ENCODE measurements around the gene AP1S2.

AP1S2 gene

DNA sequence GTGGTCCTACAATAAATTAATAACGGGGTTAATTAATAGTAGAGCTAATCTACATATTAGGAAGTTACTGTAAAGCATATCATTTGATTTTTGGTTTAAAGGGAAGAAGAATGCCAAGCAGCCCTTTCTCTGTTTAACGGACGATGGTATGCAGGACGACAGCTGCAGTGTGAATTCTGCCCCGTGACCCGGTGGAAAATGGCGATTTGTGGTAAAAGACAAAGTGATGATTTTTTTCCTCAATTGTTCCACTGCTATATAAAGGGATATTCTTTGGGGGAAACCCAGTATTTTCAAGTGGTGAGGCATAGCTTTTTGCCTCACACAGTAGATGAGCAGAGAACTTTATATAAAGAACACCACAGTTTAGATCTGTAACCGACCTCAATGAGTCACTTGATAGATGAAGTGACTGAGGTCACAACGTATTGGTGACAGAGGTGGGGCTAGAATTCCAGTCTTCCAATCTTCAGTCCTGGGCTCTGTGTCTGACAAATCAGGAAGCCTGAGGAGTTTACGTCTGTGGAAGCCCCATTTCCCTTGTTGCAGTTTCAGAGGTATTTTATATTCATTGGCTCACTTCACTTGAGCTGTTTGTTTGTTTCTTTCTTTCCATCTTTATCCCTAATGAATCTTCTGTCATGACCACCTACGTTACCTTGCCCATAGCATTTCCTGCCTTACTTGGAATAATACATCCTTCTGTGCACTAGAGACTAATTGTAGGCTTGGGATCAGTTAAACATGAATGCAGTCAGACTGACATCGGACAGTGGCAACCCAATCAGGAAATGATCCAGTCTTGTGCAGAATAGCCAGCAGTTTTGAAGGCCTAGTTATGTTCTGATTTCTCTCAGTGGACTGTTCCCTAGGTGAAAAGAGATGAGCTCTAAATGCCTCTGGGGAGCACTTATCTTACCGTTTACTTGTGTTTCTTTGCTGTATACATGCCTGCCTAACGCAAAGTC, 34.2 kb downstream of the AP1S2 start:
- no peak overlapping the region for H3K4me3 ChIP-seq (replicated peaks; ENCODE audit: insufficient read depth, low read length)
- DNase-seq (ENCODE audit: low read depth in 1 of 2, low spot score in 1 of 2) = no peak
- H3K27ac ChIP-seq (replicated peaks) = no peak overlapping the region
- H3K27me3 ChIP-seq (ENCODE audit: insufficient read depth, poor library complexity, severe bottlenecking) = no peaks in the 10 kb centered on the region
- TF ChIP-seq, protein P1, sequence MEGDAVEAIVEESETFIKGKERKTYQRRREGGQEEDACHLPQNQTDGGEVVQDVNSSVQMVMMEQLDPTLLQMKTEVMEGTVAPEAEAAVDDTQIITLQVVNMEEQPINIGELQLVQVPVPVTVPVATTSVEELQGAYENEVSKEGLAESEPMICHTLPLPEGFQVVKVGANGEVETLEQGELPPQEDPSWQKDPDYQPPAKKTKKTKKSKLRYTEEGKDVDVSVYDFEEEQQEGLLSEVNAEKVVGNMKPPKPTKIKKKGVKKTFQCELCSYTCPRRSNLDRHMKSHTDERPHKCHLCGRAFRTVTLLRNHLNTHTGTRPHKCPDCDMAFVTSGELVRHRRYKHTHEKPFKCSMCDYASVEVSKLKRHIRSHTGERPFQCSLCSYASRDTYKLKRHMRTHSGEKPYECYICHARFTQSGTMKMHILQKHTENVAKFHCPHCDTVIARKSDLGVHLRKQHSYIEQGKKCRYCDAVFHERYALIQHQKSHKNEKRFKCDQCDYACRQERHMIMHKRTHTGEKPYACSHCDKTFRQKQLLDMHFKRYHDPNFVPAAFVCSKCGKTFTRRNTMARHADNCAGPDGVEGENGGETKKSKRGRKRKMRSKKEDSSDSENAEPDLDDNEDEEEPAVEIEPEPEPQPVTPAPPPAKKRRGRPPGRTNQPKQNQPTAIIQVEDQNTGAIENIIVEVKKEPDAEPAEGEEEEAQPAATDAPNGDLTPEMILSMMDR (IDR thresholded peaks at IDR 0.05; ENCODE audit: insufficient read depth, low read length) = no peak
- TF ChIP-seq, protein P2, sequence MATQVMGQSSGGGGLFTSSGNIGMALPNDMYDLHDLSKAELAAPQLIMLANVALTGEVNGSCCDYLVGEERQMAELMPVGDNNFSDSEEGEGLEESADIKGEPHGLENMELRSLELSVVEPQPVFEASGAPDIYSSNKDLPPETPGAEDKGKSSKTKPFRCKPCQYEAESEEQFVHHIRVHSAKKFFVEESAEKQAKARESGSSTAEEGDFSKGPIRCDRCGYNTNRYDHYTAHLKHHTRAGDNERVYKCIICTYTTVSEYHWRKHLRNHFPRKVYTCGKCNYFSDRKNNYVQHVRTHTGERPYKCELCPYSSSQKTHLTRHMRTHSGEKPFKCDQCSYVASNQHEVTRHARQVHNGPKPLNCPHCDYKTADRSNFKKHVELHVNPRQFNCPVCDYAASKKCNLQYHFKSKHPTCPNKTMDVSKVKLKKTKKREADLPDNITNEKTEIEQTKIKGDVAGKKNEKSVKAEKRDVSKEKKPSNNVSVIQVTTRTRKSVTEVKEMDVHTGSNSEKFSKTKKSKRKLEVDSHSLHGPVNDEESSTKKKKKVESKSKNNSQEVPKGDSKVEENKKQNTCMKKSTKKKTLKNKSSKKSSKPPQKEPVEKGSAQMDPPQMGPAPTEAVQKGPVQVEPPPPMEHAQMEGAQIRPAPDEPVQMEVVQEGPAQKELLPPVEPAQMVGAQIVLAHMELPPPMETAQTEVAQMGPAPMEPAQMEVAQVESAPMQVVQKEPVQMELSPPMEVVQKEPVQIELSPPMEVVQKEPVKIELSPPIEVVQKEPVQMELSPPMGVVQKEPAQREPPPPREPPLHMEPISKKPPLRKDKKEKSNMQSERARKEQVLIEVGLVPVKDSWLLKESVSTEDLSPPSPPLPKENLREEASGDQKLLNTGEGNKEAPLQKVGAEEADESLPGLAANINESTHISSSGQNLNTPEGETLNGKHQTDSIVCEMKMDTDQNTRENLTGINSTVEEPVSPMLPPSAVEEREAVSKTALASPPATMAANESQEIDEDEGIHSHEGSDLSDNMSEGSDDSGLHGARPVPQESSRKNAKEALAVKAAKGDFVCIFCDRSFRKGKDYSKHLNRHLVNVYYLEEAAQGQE (IDR thresholded peaks at IDR 0.05; ENCODE audit: insufficient replicate concordance, low read depth) = no peak
- no peak for TF ChIP-seq POLR2AphosphoS5 (IDR thresholded peaks at IDR 0.05; ENCODE audit: low read depth)
- no peak for TF ChIP-seq GABPA (IDR thresholded peaks at IDR 0.05; ENCODE audit: low read depth)
- TF ChIP-seq SPI1 (IDR thresholded peaks at IDR 0.05; ENCODE audit: borderline replicate concordance, low read depth) = no peak

DNA sequence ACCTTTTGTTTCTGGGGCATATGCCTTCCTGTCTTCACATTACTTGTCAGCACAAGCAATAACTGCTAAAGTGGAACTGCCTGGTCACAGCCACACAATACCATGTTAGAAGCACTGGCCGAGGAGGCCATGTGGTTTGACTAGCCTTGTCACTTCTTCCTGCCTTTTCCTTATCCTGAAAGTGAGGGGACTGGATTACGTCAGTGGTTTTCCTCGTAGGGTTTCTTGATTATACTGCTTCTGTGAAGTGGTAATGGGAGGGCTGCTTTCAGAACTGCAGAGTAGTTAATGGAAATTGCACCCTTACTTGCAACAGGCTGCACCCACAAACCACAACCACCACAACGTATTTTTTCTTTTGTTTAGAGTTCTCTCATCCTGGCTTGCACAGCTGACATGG, 37.7 kb downstream of the AP1S2 start:
- H3K4me3 ChIP-seq (replicated peaks; ENCODE audit: insufficient read depth, low read length) = no peak overlapping the region
- peak overlapping the region; percentile 48 for H3K27ac ChIP-seq (replicated peaks)
- peak; percentile 44 to 86 for DNase-seq (ENCODE audit: low read depth in 1 of 2, low spot score in 1 of 2)
- 0 out of 2 replicates have a peak, but pooled peaks have one; percentile 49 for TF ChIP-seq POLR2AphosphoS5 (IDR thresholded peaks at IDR 0.05; ENCODE audit: low read depth)
- TF ChIP-seq SPI1 (IDR thresholded peaks at IDR 0.05; ENCODE audit: borderline replicate concordance, low read depth) = no peak
- H3K27me3 ChIP-seq (ENCODE audit: insufficient read depth, poor library complexity, severe bottlenecking) = no peaks in the 10 kb centered on the region

DNA sequence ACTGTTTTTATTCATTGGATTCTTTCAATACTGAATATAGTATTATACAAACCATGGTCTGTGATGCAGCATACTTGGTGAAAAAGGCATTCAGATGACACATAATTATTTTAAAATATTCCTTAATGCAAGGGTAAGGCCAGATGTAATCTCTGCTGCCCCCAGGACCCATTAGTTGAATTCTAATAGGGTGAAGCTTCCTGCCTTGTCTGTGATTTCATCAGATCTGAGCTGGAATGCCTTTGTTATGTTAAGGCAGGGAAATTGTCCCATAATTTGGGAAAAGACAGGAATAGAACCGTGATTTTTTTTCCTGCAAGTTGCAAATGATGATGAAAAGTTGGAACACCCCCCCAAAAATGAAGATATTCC, 38.2 kb downstream of the AP1S2 start:
- H3K27ac ChIP-seq (replicated peaks) = peak overlapping the region; percentile 48
- no peak for DNase-seq (ENCODE audit: low read depth in 1 of 2, low spot score in 1 of 2)
- no peak for TF ChIP-seq SPI1 (IDR thresholded peaks at IDR 0.05; ENCODE audit: borderline replicate concordance, low read depth)
- no peaks in the 10 kb centered on the region for H3K27me3 ChIP-seq (ENCODE audit: insufficient read depth, poor library complexity, severe bottlenecking)
- no peak overlapping the region for H3K4me3 ChIP-seq (replicated peaks; ENCODE audit: insufficient read depth, low read length)

GRCh38 chrX:15815779-15816437, 38.7 kb downstream of the AP1S2 start:
- no peaks in the 10 kb centered on the region for H3K27me3 ChIP-seq (ENCODE audit: insufficient read depth, poor library complexity, severe bottlenecking)
- peak; percentile 57 to 66 for DNase-seq (ENCODE audit: low read depth in 1 of 2, low spot score in 1 of 2)
- peak; percentile 58; the same call in 1 of the 2 replicates for TF ChIP-seq SPI1 (IDR thresholded peaks at IDR 0.05; ENCODE audit: borderline replicate concordance, low read depth)
- TF ChIP-seq POLR2AphosphoS5 (IDR thresholded peaks at IDR 0.05; ENCODE audit: low read depth) = no peak
- TF ChIP-seq, protein P1 (IDR thresholded peaks at IDR 0.05; ENCODE audit: insufficient read depth, low read length) = peak; percentile 19
- TF ChIP-seq, protein P2 (IDR thresholded peaks at IDR 0.05; ENCODE audit: insufficient replicate concordance, low read depth) = no peak
- H3K27ac ChIP-seq (replicated peaks) = peak overlapping the region; percentile 48
- H3K4me3 ChIP-seq (replicated peaks; ENCODE audit: insufficient read depth, low read length) = no peak overlapping the region

All from HL-60 (cell line).